ENCODE data around the gene RBCK1.

GRCh38 chr20:376750-377149 lies 31.3 kb upstream of the RBCK1 start:
- TF ChIP-seq CTCF (IDR thresholded peaks at IDR 0.05), result no peak
- no peak for TF ChIP-seq POLR2A (IDR thresholded peaks at IDR 0.05)
- no peak for TF ChIP-seq EP300 (IDR thresholded peaks at IDR 0.05)

All from ovary (tissue), 3 donors.